Frontal cortex (tissue), 4 donors: ENCODE measurements around the gene ISM1. TPM values are rescaled to one million over a fixed set of nuclear protein-coding genes. Genes with fewer than 3 reads are reported as not detected.
A peak's percentile ranks its signal among the peaks of the same experiment; 100 is the strongest.

ENCODE experiments used
- DNase-seq, 2 donors: peaks; one replicate each; pipeline ENCODE4 v3.0.0; 2012; ENCODE audit warnings: low spot score in 2 of 2
- FAIRE-seq: peaks from 2 replicates; lab custom pipeline; 2012; peaks lifted over from hg19 to GRCh38; lab: Jason Lieb, UNC
- total RNA-seq: library from RNA; depleted of rRNA; stranded (reverse); fragments of >200 nt; gene quantifications from one replicate; pipeline ENCODE4 v1.2.3, GENCODE V29; 2014
- donor health status: control.
- donor health status: control.
- donor health status: control.

The ISM1 gene
- total RNA-seq, 1 donor from 2014 or later: 1.6 TPM

DNA sequence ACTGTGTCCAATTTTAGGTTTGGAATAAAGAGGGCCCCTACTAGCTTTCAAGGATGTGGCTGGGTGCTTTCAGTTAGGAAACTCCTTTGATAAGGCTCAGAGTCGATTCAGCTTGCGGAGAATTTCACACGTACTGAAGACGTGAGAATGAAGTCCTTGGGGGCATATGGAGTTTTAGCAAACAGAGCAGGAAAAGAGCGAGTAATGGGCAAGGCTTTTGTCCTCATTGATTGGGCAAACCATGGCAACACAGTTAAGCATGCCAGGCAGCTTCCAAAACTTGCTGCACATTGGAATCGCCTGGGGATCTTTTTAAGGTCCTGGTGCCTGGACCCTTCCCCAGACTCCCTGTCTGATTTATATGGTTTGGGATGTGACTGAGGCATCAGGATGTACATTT is 29.2 kb downstream of the ISM1 start:
- no peak for DNase-seq
- no peak for FAIRE-seq

DNA sequence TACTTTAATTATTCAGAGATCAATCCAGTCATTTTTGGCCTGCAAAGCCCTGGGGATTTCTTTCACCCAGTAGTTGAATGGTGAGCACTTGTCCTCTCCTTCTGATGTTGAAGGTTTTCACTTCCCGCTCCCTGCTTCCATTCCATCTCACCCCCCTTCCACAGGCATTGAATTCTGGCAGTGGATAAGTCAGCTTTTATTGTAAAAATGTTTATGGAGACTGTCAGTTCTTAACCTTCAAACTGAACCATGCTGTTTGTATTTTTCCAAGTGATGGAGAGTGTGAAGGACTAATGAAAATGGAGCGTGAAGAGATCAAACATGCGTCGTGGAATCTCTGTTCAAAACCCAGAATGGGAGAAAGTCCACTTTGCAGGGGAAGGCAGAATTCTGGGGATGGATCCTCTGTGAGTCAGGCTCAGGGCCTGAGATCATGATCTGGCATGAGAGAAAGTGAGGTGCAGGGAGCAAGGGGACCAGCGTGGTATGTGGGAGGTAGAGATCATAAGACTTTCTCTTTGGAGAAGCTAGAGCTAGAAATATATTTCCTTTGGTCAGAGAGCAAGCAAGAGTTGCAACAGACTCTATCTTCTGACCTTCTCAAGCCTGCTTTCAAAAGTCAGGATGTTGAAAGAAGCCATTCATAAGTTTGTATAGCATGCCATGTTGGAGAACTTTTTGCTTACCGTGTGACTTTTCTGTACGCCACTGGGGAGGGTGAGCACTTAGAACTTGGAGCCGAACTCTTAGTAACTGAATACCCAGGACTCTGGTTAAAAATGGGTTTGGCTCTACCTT is 30.2 kb downstream of the ISM1 start:
- DNase-seq: no peak
- FAIRE-seq: no peak

DNA sequence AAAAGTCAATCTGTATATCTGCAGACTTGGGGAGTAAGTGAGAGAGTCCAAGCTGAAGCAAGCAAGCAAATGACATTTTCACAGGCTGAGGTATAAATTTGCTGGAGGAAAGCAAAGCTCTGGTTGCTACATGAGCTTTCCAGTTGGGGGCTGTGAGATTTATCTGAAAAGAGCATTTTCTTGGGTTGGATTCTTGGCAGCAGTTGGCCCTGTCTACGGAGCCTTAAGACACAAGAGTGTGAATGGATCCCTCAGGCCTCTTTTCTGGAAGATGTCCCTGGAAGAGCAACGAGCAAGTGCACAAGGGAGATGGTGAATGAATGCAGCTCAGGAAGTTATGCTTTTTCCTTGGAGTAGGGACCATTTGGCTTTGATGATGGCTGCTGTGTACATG is 30.8 kb downstream of the ISM1 start:
- no peak for DNase-seq
- no peak for FAIRE-seq

DNA sequence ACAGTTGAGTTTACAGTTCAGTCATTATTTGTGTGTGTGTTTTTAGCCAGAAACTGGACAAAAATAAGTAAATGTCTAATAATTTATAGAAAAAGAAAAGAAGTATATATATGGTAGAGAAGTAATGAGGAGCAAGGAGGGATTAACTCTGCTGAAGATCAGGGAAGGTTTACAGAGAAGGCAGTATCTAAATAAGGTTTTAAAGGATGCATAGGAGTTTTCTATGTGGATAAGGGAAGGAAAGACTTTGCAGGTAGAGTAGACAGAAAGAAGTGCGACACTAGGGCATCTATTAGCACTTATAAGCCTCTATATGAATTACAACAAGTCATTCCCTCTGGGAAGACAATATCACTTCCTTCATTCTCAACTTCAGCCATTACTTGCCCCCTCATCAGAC is 34.3 kb downstream of the ISM1 start:
- FAIRE-seq: no peak

GRCh38 chr20:13256606-13257005 is 35.5 kb downstream of the ISM1 start:
- DNase-seq: no peak
- no peak for FAIRE-seq

More for the DNA sequence above, 34.3 kb downstream of the ISM1 start:
- no peak for DNase-seq

GRCh38 chr20:13259921-13260320 is 38.8 kb downstream of the ISM1 start:
- no peak for FAIRE-seq
- DNase-seq: no peak

DNA sequence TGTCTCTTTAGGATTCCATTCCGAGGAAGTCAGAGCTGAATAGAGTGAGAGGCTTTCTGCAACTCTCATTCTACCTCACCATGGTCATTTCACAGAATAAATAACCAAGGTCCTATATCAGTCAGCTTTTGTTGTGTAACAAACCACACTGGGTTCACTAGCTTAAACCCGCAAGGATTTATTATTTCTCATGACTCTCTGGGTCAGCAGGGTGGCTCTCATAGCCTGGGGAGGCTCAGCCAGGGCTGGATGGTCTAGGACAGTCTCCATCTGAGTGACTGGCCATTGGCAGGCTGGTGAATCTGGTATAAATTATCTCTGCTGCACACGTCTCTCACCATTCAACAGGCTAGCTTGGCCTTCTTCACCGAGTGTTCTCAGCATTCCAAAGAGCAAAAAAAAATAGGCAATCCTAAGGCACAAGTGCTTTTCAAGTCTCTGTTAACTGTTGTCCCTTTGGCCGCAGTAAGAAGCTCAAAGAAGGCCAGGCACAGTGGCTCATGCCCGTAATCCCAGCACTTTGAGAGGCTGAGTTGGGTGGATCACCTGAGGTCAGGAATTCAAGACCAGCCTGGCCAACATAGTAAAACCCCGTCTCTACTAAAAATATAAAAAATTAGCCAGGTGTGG is 39.7 kb downstream of the ISM1 start:
- FAIRE-seq: no peak

GRCh38 chr20:13261460-13262301 is 40.6 kb downstream of the ISM1 start:
- no peak for DNase-seq
- no peak for FAIRE-seq

More for the DNA sequence above, 39.7 kb downstream of the ISM1 start:
- DNase-seq: no peak

GRCh38 chr20:13262302-13262650 is 41.2 kb downstream of the ISM1 start:
- no peak for DNase-seq
- FAIRE-seq: no peak

DNA sequence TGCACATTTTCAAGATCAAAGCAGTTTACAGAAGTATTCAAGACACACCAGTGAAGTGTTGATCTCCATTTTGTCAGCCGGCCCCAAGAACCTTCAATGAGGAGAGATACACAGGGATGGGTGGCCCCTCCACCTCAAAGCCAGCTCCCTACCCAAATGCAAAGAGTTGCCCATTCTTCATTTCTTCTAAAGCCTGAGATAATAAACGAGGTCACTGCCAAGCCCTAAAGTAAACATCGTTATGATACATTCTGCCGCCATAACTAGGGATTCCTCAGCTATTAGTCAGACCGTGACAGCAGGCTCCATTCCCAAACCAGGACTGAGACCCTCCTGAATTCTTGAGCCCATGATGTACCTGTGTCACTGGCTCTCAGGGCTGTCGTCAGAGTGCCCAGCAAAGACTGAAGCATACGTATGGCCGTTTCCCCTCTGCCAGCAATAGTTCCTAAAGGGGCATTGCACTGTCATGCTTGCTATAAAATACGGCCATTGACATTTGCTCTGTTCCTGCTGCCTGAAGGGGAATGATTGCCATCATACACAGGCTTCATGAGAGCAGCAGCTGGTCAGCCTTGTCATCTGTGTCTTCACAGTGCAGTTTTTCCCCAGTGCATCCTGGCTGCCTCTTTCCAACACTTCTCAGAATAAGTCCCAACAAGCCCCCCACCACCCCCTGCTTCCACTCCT is 41.7 kb downstream of the ISM1 start:
- FAIRE-seq (no peak), DNase-seq (no peak)

GRCh38 chr20:13263451-13263850 is 42.4 kb downstream of the ISM1 start:
- FAIRE-seq: no peak
- DNase-seq: no peak

- no peak for DNase-seq
- no peak for FAIRE-seq
Observed at GRCh38 chr20:13264907-13265306, 43.8 kb downstream of the ISM1 start.

DNA sequence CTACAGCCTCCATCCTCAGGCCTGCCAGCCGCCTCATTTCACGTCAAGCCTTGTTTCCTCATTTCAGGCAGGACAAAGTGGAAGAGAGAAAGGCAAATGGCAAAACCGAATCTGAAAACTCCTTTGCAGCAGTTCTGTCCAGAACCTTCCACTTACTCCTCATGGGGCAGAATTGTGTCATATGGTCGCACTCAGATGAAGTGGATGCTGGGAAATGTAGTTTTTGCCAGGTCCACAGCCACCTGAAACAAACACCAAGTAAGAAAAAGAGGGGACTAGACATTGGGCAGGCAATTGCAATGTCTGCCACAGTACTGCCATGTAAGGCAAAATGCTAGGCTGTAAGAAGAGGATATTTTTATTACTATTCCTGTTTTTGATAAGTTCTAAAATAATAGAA is 44.9 kb downstream of the ISM1 start:
- FAIRE-seq (no peak), DNase-seq (no peak)

DNA sequence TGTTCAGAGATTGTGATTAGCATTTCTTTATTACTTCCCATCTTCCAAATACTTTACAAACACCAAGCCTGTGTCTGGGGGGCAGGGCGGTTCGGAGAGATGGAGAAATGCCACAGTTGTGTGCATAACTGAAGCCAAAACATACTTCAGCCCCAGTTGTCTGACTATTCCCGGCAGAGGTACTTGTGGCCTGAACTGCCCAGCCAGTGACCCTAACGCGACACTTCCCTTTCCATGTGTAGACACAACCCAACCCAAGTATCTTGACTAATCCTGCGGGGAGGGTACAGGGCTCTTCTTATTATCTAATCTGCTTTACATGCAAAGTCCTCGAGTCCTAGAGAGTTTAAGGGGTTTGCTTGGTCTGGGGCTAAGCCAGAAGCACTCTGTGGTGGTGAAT is 46.2 kb downstream of the ISM1 start:
- DNase-seq: no peak
- FAIRE-seq: no peak

GRCh38 chr20:13268953-13269352 is 47.9 kb downstream of the ISM1 start:
- DNase-seq: no peak

DNA sequence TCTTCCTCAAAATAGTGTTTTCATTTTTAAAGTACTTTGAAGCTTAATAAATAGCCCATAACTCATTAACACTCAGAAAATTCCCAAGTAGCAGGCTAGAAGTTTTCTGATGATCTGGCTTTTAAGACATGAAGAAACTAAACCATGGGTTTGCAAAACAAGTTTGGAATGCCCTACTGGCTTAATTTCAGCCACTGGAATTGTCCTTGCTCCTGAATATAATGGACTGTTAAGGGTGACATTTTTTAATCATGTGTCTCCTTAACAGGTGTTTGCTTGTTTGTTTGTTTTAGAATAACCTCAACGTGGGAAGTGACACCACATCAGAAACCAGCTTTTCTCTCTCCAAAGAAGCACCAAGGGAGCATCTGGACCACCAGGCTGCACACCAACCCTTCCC is 49.1 kb downstream of the ISM1 start:
- DNase-seq: no peak
- FAIRE-seq: no peak

More at GRCh38 chr20:13268953-13269352, 47.9 kb downstream of the ISM1 start:
- no peak for FAIRE-seq

GRCh38 chr20:13271098-13271497 is 50.0 kb downstream of the ISM1 start:
- FAIRE-seq: no peak
- no peak for DNase-seq

DNA sequence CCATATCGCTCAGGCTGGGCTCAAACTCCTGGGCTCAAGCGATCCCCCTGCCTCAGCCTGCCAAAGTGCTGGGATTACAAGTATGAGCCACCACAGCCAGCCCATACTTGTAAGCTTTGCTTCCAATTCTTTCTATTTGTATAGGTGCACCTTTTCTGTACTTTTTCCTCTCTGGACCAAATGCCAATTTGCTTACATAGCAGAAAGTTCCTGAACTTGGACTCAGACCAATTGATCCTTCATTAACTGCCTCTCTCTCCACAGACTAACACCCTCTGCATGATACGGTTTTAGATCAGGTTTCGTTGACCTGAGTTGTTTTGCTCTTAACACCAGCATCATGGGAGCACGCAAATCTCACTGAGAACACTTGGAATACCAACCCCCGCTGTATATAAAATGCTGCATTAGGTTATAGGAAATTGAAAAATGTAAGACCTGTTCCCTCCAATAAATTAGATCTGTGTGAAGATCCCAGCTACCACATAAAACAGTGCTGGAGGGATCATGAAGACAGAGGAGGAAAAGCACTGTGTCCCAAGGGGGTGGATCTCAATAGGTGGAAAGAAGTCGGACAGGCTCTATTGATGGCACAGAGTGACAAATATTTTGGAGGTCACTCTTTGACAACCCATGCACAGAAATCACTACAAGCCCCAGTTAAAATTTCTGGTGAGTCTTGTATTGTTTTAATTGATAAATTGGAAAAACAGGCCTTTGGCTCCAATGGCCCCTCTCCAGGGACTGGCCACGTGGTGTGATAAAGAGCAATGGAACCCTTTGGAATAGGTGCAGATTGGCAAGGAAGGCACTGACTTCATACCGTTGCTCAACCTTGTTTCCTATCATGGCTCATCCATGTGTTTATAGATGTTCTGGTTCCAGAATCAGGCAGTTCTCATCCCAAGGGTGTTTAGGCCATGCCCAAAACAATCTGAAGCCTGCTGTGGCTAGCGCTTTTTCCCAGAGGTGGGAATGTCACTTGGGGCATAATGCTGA is 51.2 kb downstream of the ISM1 start:
- FAIRE-seq (no peak), DNase-seq (no peak)

GRCh38 chr20:13274275-13274861 is 53.3 kb downstream of the ISM1 start:
- DNase-seq (peak in 1 of 2 donors; percentile 33), FAIRE-seq (no peak)
